SK-N-MC (cell line): Measurements from ENCODE around the gene FKBP1A.

ENCODE experiments used
- EZH2 ChIP-seq: fragments of 200-600 bp; sonication (generic); IDR thresholded peaks from one replicate; pipeline ENCODE4 v1.6.1; 2017; ENCODE audit warnings: antibody characterized with exemption
- POLR2AphosphoS5 ChIP-seq: IDR thresholded peaks from 2 replicates; pipeline ENCODE4 v1.6.1; 2012; ENCODE audit warnings: mild to moderate bottlenecking, low read depth, low read length, borderline replicate concordance

- TF ChIP-seq EZH2 (no peak), POLR2AphosphoS5 (no peak)
These were observed 47.7 kb downstream of the FKBP1A start for GRCh38 chr20:1345030-1345755.
